ENCODE results near the gene RNF214. TPM values are rescaled to one million over a fixed set of nuclear protein-coding genes. Genes with fewer than 3 reads are reported as not detected.

RNF214 gene
- total and polyA plus RNA-seq, 2 of the 4 experiments (the other 2 are of a cell fraction) = 7.9 to 14.8 TPM

- H3K18ac ChIP-seq (ENCODE audit: low read depth, low read length) = no peak overlapping the region
- no peak overlapping the region for H4K91ac ChIP-seq (ENCODE audit: insufficient read depth, low read depth, low read length)
- in situ Hi-C loops (cut with MboI; ENCODE audit: low sequenced_read_pairs) = no loop called here
- H3K4me3 ChIP-seq (ENCODE audit: insufficient read depth, low read depth, low read length) = no peak overlapping the region
- H4K5ac ChIP-seq (ENCODE audit: low read depth, low read length) = no peak overlapping the region
- H3K14ac ChIP-seq (replicated peaks; ENCODE audit: low read depth, low read length) = no peak overlapping the region
- intact Hi-C loops (cut with micrococcal nuclease) = no loop called here
- no peaks in the 10 kb centered on the region for H3K27me3 ChIP-seq (ENCODE audit: control insufficient read depth, insufficient read depth, low read length)
- H3K4me2 ChIP-seq (ENCODE audit: low read depth, low read length) = no peak overlapping the region
- H3K4me1 ChIP-seq (ENCODE audit: control insufficient read depth, insufficient read depth, low read length) = no peaks in the 10 kb centered on the region
- H4K8ac ChIP-seq (ENCODE audit: low read depth in 2 of 2, low read length in 2 of 2) = no peak overlapping the region
- H2AK5ac ChIP-seq (ENCODE audit: low read depth, low read length) = no peak overlapping the region
- no peak overlapping the region for H3K23ac ChIP-seq (ENCODE audit: low read depth, low read length)
- H3K9ac ChIP-seq (ENCODE audit: low read depth, low read length) = no peak overlapping the region
- ChIA-PET CTCF (no interaction called here), POLR2A (ENCODE audit: unreplicated experiment) (no interaction called here)
- no peak overlapping the region for H2AFZ ChIP-seq (replicated peaks; ENCODE audit: low read length, poor library complexity)
- no peak overlapping the region for H2BK20ac ChIP-seq (ENCODE audit: low read depth, low read length)
- WGBS, 2 experiments (ENCODE audit: extremely low coverage in 2 of 2, insufficient read length in 1 of 2) = 80% methylated on average over 1 of the region's 2 CpGs; no CpG with 5 or more reads in 1 of the 2 experiments
- H3K27ac ChIP-seq (ENCODE audit: insufficient read depth, low read length) = no peak overlapping the region
- H3K36me3 ChIP-seq (ENCODE audit: control insufficient read depth, insufficient read depth, low read length) = peaks cover 10% of the 10 kb centered on the region
- no TSS peak for BruUV-seq (replicated peaks)
- no peak for DNase-seq
- H2BK15ac ChIP-seq (ENCODE audit: low read depth, low read length) = no peak overlapping the region
- no peak overlapping the region for H3K56ac ChIP-seq (ENCODE audit: extremely low read depth, insufficient read depth, low read length)
- H3K79me1 ChIP-seq (ENCODE audit: low read depth in 1 of 2, low read length in 2 of 2) = peaks cover 0 to 4% of the 10 kb centered on the region in 2 experiments; a peak in 2 of 4 replicates
- no peak for ATAC-seq (ENCODE audit: low read depth)
- no peaks in the 10 kb centered on the region for H4K20me1 ChIP-seq (ENCODE audit: insufficient read depth, low read length)
- TF ChIP-seq FOS (IDR thresholded peaks at IDR 0.05; ENCODE audit: low read depth, low read length) (no peak), SMC3 (IDR thresholded peaks at IDR 0.05; ENCODE audit: low read depth, low read length) (no peak), MAZ (IDR thresholded peaks at IDR 0.05; ENCODE audit: borderline replicate concordance, low read depth, low read length) (no peak), CEBPB (IDR thresholded peaks at IDR 0.05; ENCODE audit: low read depth, low read length) (no peak), MXI1 (IDR thresholded peaks at IDR 0.05; ENCODE audit: borderline replicate concordance, low read depth, low read length) (no peak), RAD21 (IDR thresholded peaks at IDR 0.05; ENCODE audit: low read length) (no peak), RFX5 (IDR thresholded peaks at IDR 0.05; ENCODE audit: low read depth, low read length) (no peak), MAFK (IDR thresholded peaks at IDR 0.05; ENCODE audit: low read depth, low read length) (no peak), CTCF (conservative IDR thresholded peaks at IDR 0.05; ENCODE audit: low read depth, low read length) (no peak), RCOR1 (IDR thresholded peaks at IDR 0.05; ENCODE audit: insufficient replicate concordance, low read length) (no peak)
- no peaks in the 10 kb centered on the region for H3K9me3 ChIP-seq (ENCODE audit: control insufficient read depth, insufficient read depth, low read length)
- H3K4ac ChIP-seq (ENCODE audit: low read depth, low read length) = no peak overlapping the region
- dilution Hi-C loops (cut with HindIII; ENCODE audit: low sequenced_read_pairs, unreplicated experiment) = no loop called here
- no peak overlapping the region for H2BK120ac ChIP-seq (ENCODE audit: low read depth, low read length)
- 0 out of 2 replicates have a peak, but pooled peaks cover 3% of the 10 kb centered on the region for H3K9me1 ChIP-seq (ENCODE audit: insufficient read depth, low read length)
- no peak overlapping the region for H2BK5ac ChIP-seq (ENCODE audit: low read depth, low read length, poor library complexity, severe bottlenecking)
- no peak overlapping the region for H2AK9ac ChIP-seq (replicated peaks; ENCODE audit: low read depth, low read length, poor library complexity)
Measured at GRCh38 chr11:117265745-117266144, 33.3 kb downstream of the RNF214 start.
